PC-9 (cell line): ENCODE measurements around the gene MFNG. TPM values are rescaled to one million over a fixed set of nuclear protein-coding genes. Genes with fewer than 3 reads are reported as not detected.

Experiments
- BruUV-seq: library from RNA; stranded (reverse); fragments of 400-500 nt; replicated peaks from 2 replicates; lab custom pipeline; 2021; lab: Mats Ljungman, UMichigan
- CTCF ChIA-PET: fragments of 300-600 bp; sonication (Branson Sonifier 250); formaldehyde crosslinking; loops from one replicate; lab custom pipeline; 2022; ENCODE audit warnings: antibody characterized with exemption; lab: Charles Lee
- POLR2A ChIA-PET: fragments of 300-600 bp; sonication (Branson Sonifier 250); formaldehyde crosslinking; loops from one replicate; lab custom pipeline; 2022; ENCODE audit warnings: antibody characterized with exemption; ENCODE audit not compliant: unreplicated experiment; lab: Charles Lee
- DNase-seq, 2 experiments: peaks; one replicate each; pipeline versions ENCODE4 v3.0.0 to v3.0.0-alpha.2; 2015 to 2022; ENCODE audit warnings: mixed read lengths in 1 of 2
- H2AFZ ChIP-seq: fragments of 200-600 bp; sonication (generic); 2 replicates; pipeline ENCODE4 v1.8.1; 2017; ENCODE audit warnings: antibody characterized with exemption
- H3F3A ChIP-seq: fragments of 200-600 bp; sonication (generic); 2 replicates; pipeline ENCODE4 v1.8.1; 2017; ENCODE audit warnings: antibody characterized with exemption, mild to moderate bottlenecking, low read depth; ENCODE audit not compliant: insufficient read depth
- H3K27ac ChIP-seq: fragments of 200-600 bp; sonication (generic); 2 replicates; pipeline ENCODE4 v1.6.1; 2016; ENCODE audit warnings: mixed run types
- H3K27me3 ChIP-seq: fragments of 200-600 bp; sonication (generic); 2 replicates; pipeline ENCODE4 v1.6.1; 2016; ENCODE audit warnings: low read depth, mixed run types; ENCODE audit not compliant: insufficient read depth
- H3K36me3 ChIP-seq: fragments of 200-600 bp; sonication (generic); 2 replicates; pipeline ENCODE4 v1.6.1; 2016; ENCODE audit warnings: low read depth, mixed run types
- H3K4me1 ChIP-seq: fragments of 200-600 bp; sonication (generic); replicated peaks from 2 replicates; pipeline ENCODE4 v1.6.1; 2016; ENCODE audit warnings: mixed run types; ENCODE audit not compliant: insufficient read depth
- H3K4me2 ChIP-seq: fragments of 200-600 bp; sonication (generic); 2 replicates; pipeline ENCODE4 v1.6.1; 2017; ENCODE audit warnings: mixed run types
- H3K4me3 ChIP-seq: fragments of 200-600 bp; sonication (generic); 2 replicates; pipeline ENCODE4 v1.6.1; 2016; ENCODE audit warnings: mixed run types
- H3K79me2 ChIP-seq: fragments of 200-600 bp; sonication (generic); 2 replicates; pipeline ENCODE4 v1.6.1; 2017; ENCODE audit warnings: low read depth, mixed run types
- H3K9me2 ChIP-seq: fragments of 200-600 bp; sonication (generic); 2 replicates; pipeline ENCODE4 v1.8.1; 2017; ENCODE audit warnings: mild to moderate bottlenecking; ENCODE audit not compliant: insufficient read depth
- H3K9me3 ChIP-seq: fragments of 200-600 bp; sonication (generic); 2 replicates; pipeline ENCODE4 v1.8.1; 2016; ENCODE audit warnings: low read depth; ENCODE audit not compliant: insufficient read depth
- H4K20me1 ChIP-seq: fragments of 200-600 bp; sonication (generic); 2 replicates; pipeline ENCODE4 v1.8.1; 2017; ENCODE audit not compliant: insufficient read depth
- CTCF ChIP-seq: fragments of 200-600 bp; sonication (generic); conservative IDR thresholded peaks from 2 replicates; pipeline ENCODE4 v1.6.1; 2017; ENCODE audit warnings: mixed run types, antibody characterized with exemption, mild to moderate bottlenecking, moderate library complexity
- EZH2 ChIP-seq: fragments of 200-600 bp; sonication (generic); IDR thresholded peaks from 2 replicates; pipeline ENCODE4 v1.8.0; 2017; ENCODE audit warnings: antibody characterized with exemption, low read depth
- intact Hi-C: fragments of 100-400 bp; cut with micrococcal nuclease; formaldehyde crosslinking; loops from one replicate; pipeline ENCODE4 v1.10.0; 2022; ENCODE audit not compliant: unreplicated experiment
- total RNA-seq: library from RNA; stranded (reverse); gene quantifications from 2 replicates; pipeline ENCODE4 v1.2.3, GENCODE V29; 2021

The MFNG gene
- total RNA-seq, 1 experiment from 2014 or later = 28.1 TPM

GRCh38 chr22:37517826-37518450, 31.8 kb upstream of the MFNG start:
- no peaks in the 10 kb centered on the region for H3K27me3 ChIP-seq
- H2AFZ ChIP-seq = peak overlapping the region; percentile 87; the same call in 1 of the 2 replicates
- POLR2A ChIA-PET = interaction anchor here (0.6 kb wide), 1 partner anchor 14 kb away, joined by 5 read pairs; no protein-coding TSS in a partner anchor
- H3K27ac ChIP-seq = no peak overlapping the region
- peaks cover 59% of the 10 kb centered on the region for H3K79me2 ChIP-seq
- H3K36me3 ChIP-seq = 0 out of 2 replicates have a peak, but pooled peaks cover 11% of the 10 kb centered on the region
- peaks cover 49% of the 10 kb centered on the region for H3F3A ChIP-seq
- CTCF ChIA-PET = no interaction called here
- peak overlapping the region; percentile 79 for H3K4me2 ChIP-seq
- intact Hi-C loops = no loop called here
- no peak for DNase-seq
- H3K9me2 ChIP-seq = no peaks in the 10 kb centered on the region
- H3K4me3 ChIP-seq = peak overlapping the region; percentile 76
- H3K9me3 ChIP-seq = no peaks in the 10 kb centered on the region
- H3K4me1 ChIP-seq = peaks cover 30% of the 10 kb centered on the region
- no peaks in the 10 kb centered on the region for H4K20me1 ChIP-seq
- no peak for TF ChIP-seq CTCF
- TF ChIP-seq EZH2 = no peak
- BruUV-seq = TSS peak; percentile 41

GRCh38 chr22:37516456-37516855, 30.3 kb upstream of the MFNG start:
- POLR2A ChIA-PET = no interaction called here
- peaks cover 43% of the 10 kb centered on the region for H3K4me1 ChIP-seq
- peaks cover 55% of the 10 kb centered on the region for H3F3A ChIP-seq
- no peaks in the 10 kb centered on the region for H3K9me2 ChIP-seq
- no peak overlapping the region for H3K4me2 ChIP-seq
- H2AFZ ChIP-seq = no peak overlapping the region
- CTCF ChIA-PET = interaction anchor here (0.6 kb wide), 1 partner anchor 57 kb away, joined by 3 read pairs; no protein-coding TSS in a partner anchor
- 0 out of 2 replicates have a peak, but pooled peaks cover 11% of the 10 kb centered on the region for H3K36me3 ChIP-seq
- H3K9me3 ChIP-seq = no peaks in the 10 kb centered on the region
- H4K20me1 ChIP-seq = no peaks in the 10 kb centered on the region
- no peaks in the 10 kb centered on the region for H3K27me3 ChIP-seq
- H3K4me3 ChIP-seq = no peak overlapping the region
- no peak for TF ChIP-seq EZH2
- TF ChIP-seq CTCF = no peak
- no peak overlapping the region for H3K27ac ChIP-seq
- peaks cover 64% of the 10 kb centered on the region for H3K79me2 ChIP-seq
- DNase-seq = no peak
- no TSS peak for BruUV-seq
- intact Hi-C loops = no loop called here

- H3K4me2 ChIP-seq = no peak overlapping the region
- peaks cover 68% of the 10 kb centered on the region for H3K79me2 ChIP-seq
Observed at GRCh38 chr22:37515901-37516300, 29.7 kb upstream of the MFNG start.

More at GRCh38 chr22:37515901-37516300, 29.7 kb upstream of the MFNG start:
- H2AFZ ChIP-seq = no peak overlapping the region
- H3K27me3 ChIP-seq = no peaks in the 10 kb centered on the region
- peaks cover 48% of the 10 kb centered on the region for H3K4me1 ChIP-seq
- BruUV-seq = no TSS peak
- no peaks in the 10 kb centered on the region for H3K9me3 ChIP-seq
- 0 out of 2 replicates have a peak, but pooled peaks cover 11% of the 10 kb centered on the region for H3K36me3 ChIP-seq
- TF ChIP-seq CTCF (no peak), EZH2 (no peak)
- ChIA-PET POLR2A (no interaction called here), CTCF (interaction anchor here (0.6 to 0.7 kb wide), 2 partner anchors 57 to 384 kb away, joined by 3 read pairs; no protein-coding TSS in a partner anchor)
- no peak overlapping the region for H3K4me3 ChIP-seq
- H3K27ac ChIP-seq = no peak overlapping the region
- no peak for DNase-seq
- peaks cover 56% of the 10 kb centered on the region for H3F3A ChIP-seq
- H3K9me2 ChIP-seq = no peaks in the 10 kb centered on the region
- intact Hi-C loops = no loop called here
- H4K20me1 ChIP-seq = no peaks in the 10 kb centered on the region
